Nephron progenitor cell (in vitro differentiated cells): ENCODE data around the gene RPTOR.

Source experiments
- DNase-seq: peaks from one replicate; pipeline ENCODE4 v3.0.0; 2021
- H3K27ac Mint-ChIP-seq: 2 replicates; pipeline ENCODE4 v1.8.0; 2021; ENCODE audit warnings: mild to moderate bottlenecking, moderate library complexity, mixed read lengths
- H3K27me3 Mint-ChIP-seq: 2 replicates; pipeline ENCODE4 v1.8.0; 2021; ENCODE audit warnings: mild to moderate bottlenecking, low read depth, mixed read lengths; ENCODE audit not compliant: poor library complexity
- H3K36me3 Mint-ChIP-seq: 2 replicates; pipeline ENCODE4 v1.8.0; 2021; ENCODE audit warnings: low read depth, mixed read lengths
- H3K4me1 Mint-ChIP-seq: 2 replicates; pipeline ENCODE4 v1.8.0; 2021; ENCODE audit warnings: mixed read lengths
- H3K4me3 Mint-ChIP-seq: 2 replicates; pipeline ENCODE4 v1.8.0; 2021; ENCODE audit warnings: mild to moderate bottlenecking, moderate library complexity, mixed read lengths
- H3K9me3 Mint-ChIP-seq: 2 replicates; pipeline ENCODE4 v1.8.0; 2021; ENCODE audit warnings: mild to moderate bottlenecking, moderate library complexity, mixed read lengths
- TF ChIP-seq, protein P1 (sequence below): fragments of 200-600 bp; sonication (generic); IDR thresholded peaks from 2 replicates; pipeline ENCODE4 v1.5.0; 2021; ENCODE audit warnings: antibody characterized with exemption

RPTOR gene

DNA sequence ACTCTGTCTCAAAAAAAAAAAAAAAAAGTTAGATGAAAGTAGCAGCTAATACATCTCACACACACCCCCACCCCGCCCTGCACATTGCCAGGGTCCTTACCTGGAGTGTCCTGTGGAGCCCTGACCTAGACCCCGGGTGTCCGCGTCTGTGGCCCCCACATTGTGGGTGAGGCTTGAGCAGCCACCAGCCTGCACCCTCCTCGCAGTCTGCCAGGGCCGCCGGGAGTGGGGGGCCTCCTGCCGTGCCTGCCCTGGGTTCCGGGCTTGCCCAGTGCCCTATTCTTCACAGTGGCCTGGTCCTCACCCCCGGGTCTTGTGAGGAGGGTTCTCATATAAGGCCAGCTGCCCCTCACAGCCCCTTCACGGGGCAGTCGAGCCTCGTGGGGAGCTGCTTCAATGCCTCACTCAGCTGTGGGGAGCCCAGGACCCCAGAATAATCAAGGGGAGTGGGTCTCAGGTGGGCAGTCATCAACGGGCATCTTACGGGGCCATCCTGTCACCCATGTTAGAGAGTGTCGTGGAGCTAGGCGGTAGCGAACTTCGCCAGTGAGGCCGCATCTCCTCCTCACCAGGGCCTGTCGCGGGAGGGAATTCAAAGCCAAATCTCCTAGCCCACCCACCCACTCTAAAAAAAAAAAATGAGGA is 361.1 kb downstream of the RPTOR start:
- Mint-ChIP-seq H3K36me3 (peaks cover 43% of the 10 kb centered on the region), H3K9me3 (no peaks in the 10 kb centered on the region), H3K4me3 (no peak overlapping the region), H3K27ac (no peak overlapping the region), H3K4me1 (peaks cover 82% of the 10 kb centered on the region), H3K27me3 (no peaks in the 10 kb centered on the region)
- no peak for DNase-seq
- TF ChIP-seq, protein P1, sequence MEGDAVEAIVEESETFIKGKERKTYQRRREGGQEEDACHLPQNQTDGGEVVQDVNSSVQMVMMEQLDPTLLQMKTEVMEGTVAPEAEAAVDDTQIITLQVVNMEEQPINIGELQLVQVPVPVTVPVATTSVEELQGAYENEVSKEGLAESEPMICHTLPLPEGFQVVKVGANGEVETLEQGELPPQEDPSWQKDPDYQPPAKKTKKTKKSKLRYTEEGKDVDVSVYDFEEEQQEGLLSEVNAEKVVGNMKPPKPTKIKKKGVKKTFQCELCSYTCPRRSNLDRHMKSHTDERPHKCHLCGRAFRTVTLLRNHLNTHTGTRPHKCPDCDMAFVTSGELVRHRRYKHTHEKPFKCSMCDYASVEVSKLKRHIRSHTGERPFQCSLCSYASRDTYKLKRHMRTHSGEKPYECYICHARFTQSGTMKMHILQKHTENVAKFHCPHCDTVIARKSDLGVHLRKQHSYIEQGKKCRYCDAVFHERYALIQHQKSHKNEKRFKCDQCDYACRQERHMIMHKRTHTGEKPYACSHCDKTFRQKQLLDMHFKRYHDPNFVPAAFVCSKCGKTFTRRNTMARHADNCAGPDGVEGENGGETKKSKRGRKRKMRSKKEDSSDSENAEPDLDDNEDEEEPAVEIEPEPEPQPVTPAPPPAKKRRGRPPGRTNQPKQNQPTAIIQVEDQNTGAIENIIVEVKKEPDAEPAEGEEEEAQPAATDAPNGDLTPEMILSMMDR = no peak

DNA sequence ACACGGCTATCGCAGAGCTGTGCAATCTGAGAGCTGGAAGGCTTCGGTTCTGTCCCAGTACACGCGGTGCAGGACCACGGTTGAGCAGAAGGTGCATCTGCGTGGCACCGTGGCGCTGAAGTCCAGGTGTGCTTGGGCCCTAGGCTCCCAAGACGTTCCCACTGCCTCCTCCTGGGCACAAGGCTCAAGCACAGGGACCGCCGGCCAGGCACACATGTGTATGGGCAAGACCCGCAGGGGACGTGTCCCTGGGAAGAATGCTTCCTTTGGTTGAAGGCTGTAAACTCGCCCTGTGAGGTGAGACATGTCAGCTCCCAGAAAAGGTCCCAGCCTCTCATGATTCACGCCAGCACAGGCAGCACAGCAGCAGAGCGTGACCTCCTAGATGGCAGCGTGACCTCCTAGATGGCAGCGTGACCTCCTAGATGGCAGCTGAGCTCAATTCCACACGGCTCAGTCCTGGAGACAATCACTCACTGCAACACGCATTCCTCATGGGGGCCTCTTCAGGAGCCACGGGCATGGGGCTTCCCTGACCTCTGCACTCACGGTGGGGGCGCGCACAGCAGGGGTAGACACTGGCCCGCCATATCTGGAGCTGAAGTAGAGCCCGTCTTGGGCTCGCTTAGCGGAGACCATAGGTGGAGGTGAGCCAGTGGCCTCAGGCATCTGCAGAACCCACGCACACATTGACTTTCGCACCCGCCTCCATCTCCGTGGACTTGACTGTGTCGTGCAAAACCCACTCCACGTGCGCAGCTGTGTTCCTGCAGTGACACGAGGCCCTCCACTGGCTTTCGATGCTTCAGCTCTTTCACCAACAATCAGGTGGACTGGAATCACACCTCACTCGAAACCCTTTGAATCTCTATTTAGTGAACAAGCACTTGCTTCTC is 362.0 kb downstream of the RPTOR start:
- TF ChIP-seq, protein P1 = no peak
- H3K4me1 Mint-ChIP-seq = peaks cover 76% of the 10 kb centered on the region
- DNase-seq = no peak
- H3K27ac Mint-ChIP-seq = peak overlapping the region; percentile 88
- peaks cover 44% of the 10 kb centered on the region for H3K36me3 Mint-ChIP-seq
- H3K4me3 Mint-ChIP-seq = no peak overlapping the region
- no peaks in the 10 kb centered on the region for H3K27me3 Mint-ChIP-seq
- H3K9me3 Mint-ChIP-seq = no peaks in the 10 kb centered on the region

DNA sequence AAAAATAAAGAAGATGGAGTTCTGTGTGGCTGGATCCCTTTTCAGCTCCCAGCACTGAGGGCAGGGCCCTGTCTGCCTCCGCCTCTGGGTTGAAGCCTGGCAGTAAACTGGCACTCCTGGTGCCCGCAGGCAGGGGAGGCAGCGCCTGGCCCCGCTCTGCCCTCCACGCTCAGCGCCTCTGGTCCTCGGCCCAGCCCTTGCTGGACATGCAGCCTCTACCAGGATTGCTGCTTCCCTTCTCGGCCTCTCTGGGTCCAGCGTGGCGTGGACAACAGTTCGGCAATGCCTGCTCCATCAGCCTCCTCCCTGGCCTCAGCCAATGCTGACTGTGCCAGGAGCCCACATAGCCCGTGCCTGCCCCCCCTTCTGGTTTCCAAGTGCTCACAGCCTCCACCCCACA is 362.6 kb downstream of the RPTOR start:
- Mint-ChIP-seq H3K9me3 (no peaks in the 10 kb centered on the region), H3K27me3 (no peaks in the 10 kb centered on the region), H3K36me3 (peaks cover 44% of the 10 kb centered on the region), H3K4me3 (no peak overlapping the region), H3K4me1 (peaks cover 77% of the 10 kb centered on the region), H3K27ac (peak overlapping the region; percentile 89)
- no peak for DNase-seq
- TF ChIP-seq, protein P1 = no peak

DNA sequence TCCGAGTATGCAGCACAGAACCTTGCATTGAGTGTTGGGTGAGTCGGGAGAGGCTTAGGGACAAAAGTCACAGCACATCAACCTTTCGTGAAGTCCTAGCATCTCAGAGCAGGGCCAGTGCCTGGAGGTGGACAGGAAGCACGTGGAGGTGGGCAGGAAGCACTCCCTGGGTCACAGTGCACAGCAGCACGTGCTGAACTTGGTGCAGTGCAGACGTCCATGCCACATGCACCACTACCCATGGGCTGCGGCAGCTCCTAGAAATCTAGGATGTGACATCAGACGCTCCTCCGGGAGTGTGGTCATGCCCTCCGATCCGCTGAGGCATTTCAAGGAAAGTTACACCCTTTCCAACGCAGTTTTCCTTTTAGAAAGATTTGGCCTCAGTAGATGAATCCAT is 363.6 kb downstream of the RPTOR start:
- DNase-seq = no peak
- Mint-ChIP-seq H3K4me1 (peaks cover 74% of the 10 kb centered on the region), H3K36me3 (peaks cover 51% of the 10 kb centered on the region), H3K4me3 (no peak overlapping the region), H3K27me3 (no peaks in the 10 kb centered on the region), H3K9me3 (peaks cover 4% of the 10 kb centered on the region), H3K27ac (peak overlapping the region; percentile 89)
- TF ChIP-seq, protein P1 = no peak

DNA sequence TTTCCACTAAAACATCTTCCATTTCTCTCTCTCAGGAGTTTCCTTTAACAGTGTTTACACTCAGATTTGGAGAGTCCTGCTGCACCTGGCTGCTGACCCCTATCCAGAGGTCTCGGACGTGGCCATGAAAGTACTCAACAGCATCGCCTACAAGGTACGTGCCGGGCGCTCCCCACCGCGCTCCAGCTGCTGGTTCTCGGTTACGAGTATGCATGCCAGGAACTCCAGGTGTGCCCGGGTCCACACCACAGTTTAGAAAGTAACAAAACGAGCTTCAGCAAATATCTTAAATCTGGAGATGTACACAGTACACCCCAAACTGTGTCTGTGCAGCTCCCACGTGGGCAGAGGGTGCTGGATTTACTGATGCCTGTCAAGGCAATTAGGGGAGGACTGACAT is 364.1 kb downstream of the RPTOR start:
- H3K27me3 Mint-ChIP-seq = no peaks in the 10 kb centered on the region
- H3K9me3 Mint-ChIP-seq = peaks cover 5% of the 10 kb centered on the region
- H3K4me1 Mint-ChIP-seq = peaks cover 69% of the 10 kb centered on the region
- peak overlapping the region; percentile 89 for H3K27ac Mint-ChIP-seq
- H3K4me3 Mint-ChIP-seq = no peak overlapping the region
- TF ChIP-seq, protein P1 = no peak
- H3K36me3 Mint-ChIP-seq = peaks cover 56% of the 10 kb centered on the region
- no peak for DNase-seq
